T-helper 2 cell treated with Interferon-gamma antibody and Interleukin-4, amounts not matched to agents 5 μg/mL and 100 μg/mL, for 36 hours (primary cell): ENCODE data around the gene BBC3.
"Not testable (repeated sequence)": the region's sequence is repeated elsewhere in the genome, so short reads cannot be mapped to it uniquely, and the experiment has no call there.

Experiments
- DNase-seq: peaks from one replicate; pipeline ENCODE4 v3.0.0; 2021; ENCODE audit warnings: low spot score
- H3K27ac Mint-ChIP-seq: one replicate; pipeline ENCODE4 v1.8.0; 2021; ENCODE audit warnings: mild to moderate bottlenecking, mixed read lengths
- H3K27me3 Mint-ChIP-seq: one replicate; pipeline ENCODE4 v1.8.0; 2021; ENCODE audit warnings: low read depth, mixed read lengths
- H3K36me3 Mint-ChIP-seq: one replicate; pipeline ENCODE4 v1.8.0; 2021; ENCODE audit warnings: low read depth, mixed read lengths
- H3K4me1 Mint-ChIP-seq: one replicate; pipeline ENCODE4 v1.8.0; 2021; ENCODE audit warnings: low read depth, mixed read lengths
- H3K4me3 Mint-ChIP-seq: one replicate; pipeline ENCODE4 v1.8.0; 2022; ENCODE audit warnings: mild to moderate bottlenecking, moderate library complexity, mixed read lengths
- H3K9me3 Mint-ChIP-seq: one replicate; pipeline ENCODE4 v1.8.0; 2021; ENCODE audit warnings: mixed read lengths

The BBC3 gene

DNA sequence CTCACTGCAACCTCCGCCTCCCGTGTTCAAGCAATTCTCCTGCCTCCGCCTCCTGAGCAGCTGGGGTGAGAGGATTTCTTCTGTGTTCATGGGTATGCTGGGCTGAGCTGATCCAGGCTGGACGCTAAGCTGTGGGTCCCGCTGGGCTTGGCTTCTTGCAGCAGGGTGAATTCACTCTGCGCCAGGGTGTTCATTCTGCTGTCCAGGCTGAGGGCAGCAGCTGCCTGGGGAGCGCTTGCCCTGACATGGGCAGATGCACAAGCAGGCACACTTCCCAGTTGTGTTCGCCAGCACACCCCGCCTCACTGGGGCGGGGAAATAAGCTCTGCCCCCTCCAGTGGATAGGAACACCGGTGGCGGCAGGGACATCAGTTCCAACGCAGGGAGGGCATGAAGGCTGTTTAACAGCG, 36.4 kb upstream of the BBC3 start:
- no peak overlapping the region for H3K4me3 Mint-ChIP-seq
- peaks cover 1% of the 10 kb centered on the region for H3K4me1 Mint-ChIP-seq
- H3K27ac Mint-ChIP-seq = no peak overlapping the region
- no peaks in the 10 kb centered on the region for H3K9me3 Mint-ChIP-seq
- peaks cover 21% of the 10 kb centered on the region for H3K36me3 Mint-ChIP-seq
- no peak for DNase-seq
- no peaks in the 10 kb centered on the region for H3K27me3 Mint-ChIP-seq

DNA sequence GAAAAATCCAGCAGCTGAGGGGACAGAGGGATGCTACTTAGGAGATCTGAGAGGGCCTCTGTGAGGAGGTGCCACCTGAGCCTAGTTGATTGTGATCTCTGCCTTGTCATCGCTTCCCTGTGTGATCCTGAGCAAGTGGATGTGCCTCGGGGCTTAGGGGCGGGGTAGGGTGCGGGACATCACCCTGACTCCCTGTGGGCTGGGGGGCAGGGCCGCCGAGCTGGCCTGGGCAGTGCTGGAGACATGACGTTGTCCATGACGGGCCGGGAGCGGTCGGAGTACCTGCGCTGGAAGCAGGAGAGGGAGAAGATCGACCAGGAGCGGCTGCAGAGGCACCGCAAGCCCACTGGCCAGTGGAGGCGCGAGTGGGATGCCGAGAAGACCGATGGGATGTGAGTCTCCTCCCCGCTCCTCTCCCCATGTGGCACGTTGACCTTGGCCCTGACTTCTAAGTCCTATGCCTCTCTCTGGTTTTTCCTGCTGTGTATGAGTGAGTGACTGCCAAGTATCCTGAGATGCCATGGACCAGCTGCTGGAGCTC, 35.5 kb upstream of the BBC3 start:
- no peaks in the 10 kb centered on the region for H3K27me3 Mint-ChIP-seq
- H3K4me3 Mint-ChIP-seq = no peak overlapping the region
- peaks cover 21% of the 10 kb centered on the region for H3K36me3 Mint-ChIP-seq
- no peak overlapping the region for H3K27ac Mint-ChIP-seq
- DNase-seq = no peak
- no peaks in the 10 kb centered on the region for H3K9me3 Mint-ChIP-seq
- H3K4me1 Mint-ChIP-seq = peaks cover 2% of the 10 kb centered on the region

DNA sequence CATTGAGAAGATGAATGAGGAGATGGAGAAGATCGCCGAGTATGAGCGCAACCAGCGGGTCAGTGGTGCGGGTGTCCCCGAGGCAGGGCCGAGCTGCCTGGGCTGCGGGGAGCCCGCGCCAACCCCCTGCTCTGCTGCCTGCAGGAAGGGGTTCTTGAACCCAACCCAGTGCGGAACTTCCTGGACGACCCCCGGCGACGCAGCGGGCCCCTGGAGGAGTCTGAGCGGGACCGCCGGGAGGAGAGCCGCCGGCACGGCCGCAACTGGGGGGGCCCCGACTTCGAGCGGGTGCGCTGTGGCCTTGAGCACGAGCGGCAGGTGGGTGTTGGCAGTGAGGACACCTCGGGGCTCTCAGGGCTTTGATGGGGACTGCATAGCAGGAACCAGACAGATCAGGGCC, 33.6 kb upstream of the BBC3 start:
- no peak for DNase-seq
- Mint-ChIP-seq H3K27me3 (no peaks in the 10 kb centered on the region), H3K4me1 (peaks cover 4% of the 10 kb centered on the region), H3K4me3 (no peak overlapping the region), H3K36me3 (peaks cover 26% of the 10 kb centered on the region), H3K27ac (no peak overlapping the region), H3K9me3 (no peaks in the 10 kb centered on the region)

DNA sequence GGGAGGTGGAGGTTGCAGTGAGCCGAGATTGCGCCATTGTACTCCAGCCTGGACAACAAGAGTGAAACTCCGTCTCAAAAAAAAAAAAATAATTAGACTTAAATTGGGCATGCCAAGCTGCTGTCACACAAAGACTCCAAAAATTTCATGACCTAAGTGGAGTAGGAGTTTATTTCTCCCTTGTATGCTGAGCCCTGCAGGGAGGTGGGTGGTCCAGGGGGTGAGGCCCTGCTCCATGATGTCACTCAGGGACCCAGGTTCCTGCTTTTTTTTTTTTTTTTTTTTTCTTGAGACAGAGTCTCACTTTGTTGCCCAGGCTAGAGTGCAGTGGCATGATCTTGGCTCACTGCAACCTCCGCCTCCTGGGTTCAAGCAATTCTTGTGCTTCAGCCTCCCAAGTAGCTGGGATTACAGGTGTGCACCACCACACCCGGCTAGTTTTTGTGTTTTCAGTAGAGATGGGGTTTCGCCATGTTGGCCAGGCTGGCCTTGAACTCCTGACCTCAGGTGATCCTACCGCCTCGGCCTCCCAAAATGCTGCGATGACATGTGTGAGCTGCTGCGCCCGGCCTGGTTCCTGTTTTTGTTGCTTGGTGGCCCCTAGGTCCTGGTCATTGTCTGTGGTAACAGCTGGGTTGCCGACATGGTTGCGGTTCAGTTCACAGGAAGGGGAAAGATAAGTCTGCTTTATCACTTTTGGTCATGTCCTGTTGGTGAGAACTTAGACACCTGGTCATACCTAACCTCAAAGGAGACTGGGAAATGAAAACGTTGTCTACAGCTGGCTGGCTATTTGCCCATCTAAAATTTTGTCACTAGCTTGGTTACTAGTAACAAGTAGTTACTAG, 31.2 kb upstream of the BBC3 start:
- DNase-seq, H3K9me3 Mint-ChIP-seq, H3K4me3 Mint-ChIP-seq, H3K27me3 Mint-ChIP-seq, H3K27ac Mint-ChIP-seq: not testable (repeated sequence)
- peaks cover 25% of the 10 kb centered on the region for H3K4me1 Mint-ChIP-seq
- peaks cover 44% of the 10 kb centered on the region for H3K36me3 Mint-ChIP-seq

DNA sequence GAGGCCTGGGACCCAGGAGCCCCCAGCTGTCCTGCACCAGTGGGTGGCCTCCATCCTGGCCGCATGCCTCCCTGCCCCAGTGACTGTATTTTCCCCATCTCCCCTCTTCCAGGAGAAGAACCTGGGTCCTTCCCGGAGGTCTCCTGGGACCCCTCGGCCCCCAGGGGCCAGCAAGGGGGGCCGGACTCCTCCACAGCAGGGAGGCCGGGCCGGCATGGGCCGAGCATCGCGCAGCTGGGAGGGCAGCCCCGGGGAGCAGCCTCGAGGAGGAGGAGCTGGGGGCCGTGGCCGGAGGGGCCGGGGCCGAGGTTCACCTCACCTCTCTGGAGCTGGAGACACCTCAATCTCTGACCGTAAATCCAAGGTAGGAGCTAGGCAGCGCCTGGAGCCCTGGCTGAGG, 29.5 kb upstream of the BBC3 start:
- DNase-seq = no peak
- Mint-ChIP-seq H3K4me1 (peaks cover 29% of the 10 kb centered on the region), H3K27me3 (no peaks in the 10 kb centered on the region), H3K27ac (peak overlapping the region; percentile 22), H3K9me3 (no peaks in the 10 kb centered on the region), H3K4me3 (no peak overlapping the region), H3K36me3 (peaks cover 44% of the 10 kb centered on the region)

DNA sequence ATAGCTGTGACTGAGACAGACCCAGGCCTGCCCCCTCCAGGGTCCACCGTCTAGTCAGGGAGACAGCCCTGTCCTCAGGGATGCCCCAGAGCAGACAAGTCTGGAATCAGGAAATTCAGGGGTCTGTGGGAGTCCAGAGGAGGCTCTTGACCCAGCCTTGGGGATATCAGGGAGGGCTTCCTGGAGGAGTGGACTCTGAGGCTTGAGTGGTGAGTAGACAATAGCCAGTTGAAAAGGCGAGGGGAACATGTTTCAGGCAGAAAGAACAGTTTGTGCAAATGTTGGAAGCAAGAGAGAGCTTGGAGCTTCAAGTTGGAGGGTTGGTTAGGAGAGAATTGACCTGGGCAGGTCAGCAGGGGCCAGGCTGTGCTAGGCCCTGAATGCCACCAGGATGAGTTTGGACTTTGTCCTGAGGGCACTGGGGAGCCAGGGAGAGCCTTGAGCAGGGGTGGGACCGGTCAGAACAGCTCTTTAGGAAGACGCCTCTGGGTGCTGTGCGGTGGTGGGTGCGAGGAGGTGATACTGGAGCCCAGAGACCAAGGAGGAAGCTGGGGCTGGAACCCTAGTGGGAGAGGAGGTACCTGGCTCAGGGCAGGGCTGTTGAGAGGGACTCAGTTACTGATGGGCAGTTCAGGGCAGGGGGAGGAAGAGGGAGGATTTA, 28.0 kb upstream of the BBC3 start:
- H3K27me3 Mint-ChIP-seq = no peaks in the 10 kb centered on the region
- peak overlapping the region; percentile 4 for H3K27ac Mint-ChIP-seq
- no peak for DNase-seq
- peaks cover 31% of the 10 kb centered on the region for H3K4me1 Mint-ChIP-seq
- peaks cover 39% of the 10 kb centered on the region for H3K36me3 Mint-ChIP-seq
- peak overlapping the region; percentile 90 for H3K4me3 Mint-ChIP-seq
- H3K9me3 Mint-ChIP-seq = no peaks in the 10 kb centered on the region

DNA sequence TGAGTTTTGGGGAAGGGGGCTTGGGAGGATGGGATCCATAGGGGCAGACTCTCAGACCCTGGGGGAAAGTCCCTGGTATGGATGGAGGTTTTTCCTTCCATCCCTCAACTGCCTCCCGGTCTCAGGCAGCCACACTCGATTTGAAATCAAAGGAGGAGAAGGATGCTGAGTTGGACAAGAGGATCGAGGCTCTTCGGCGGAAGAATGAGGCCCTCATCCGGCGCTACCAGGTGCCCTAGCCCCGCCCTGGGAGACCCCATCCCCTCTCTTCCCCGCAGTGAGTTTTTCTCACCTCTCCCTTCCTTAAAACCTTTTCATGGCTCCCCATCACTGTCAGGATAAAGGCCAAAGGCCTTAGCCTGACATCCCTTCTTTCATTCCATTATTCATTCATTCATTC, 27.4 kb upstream of the BBC3 start:
- Mint-ChIP-seq H3K27ac (no peak overlapping the region), H3K4me1 (peaks cover 32% of the 10 kb centered on the region)

DNA sequence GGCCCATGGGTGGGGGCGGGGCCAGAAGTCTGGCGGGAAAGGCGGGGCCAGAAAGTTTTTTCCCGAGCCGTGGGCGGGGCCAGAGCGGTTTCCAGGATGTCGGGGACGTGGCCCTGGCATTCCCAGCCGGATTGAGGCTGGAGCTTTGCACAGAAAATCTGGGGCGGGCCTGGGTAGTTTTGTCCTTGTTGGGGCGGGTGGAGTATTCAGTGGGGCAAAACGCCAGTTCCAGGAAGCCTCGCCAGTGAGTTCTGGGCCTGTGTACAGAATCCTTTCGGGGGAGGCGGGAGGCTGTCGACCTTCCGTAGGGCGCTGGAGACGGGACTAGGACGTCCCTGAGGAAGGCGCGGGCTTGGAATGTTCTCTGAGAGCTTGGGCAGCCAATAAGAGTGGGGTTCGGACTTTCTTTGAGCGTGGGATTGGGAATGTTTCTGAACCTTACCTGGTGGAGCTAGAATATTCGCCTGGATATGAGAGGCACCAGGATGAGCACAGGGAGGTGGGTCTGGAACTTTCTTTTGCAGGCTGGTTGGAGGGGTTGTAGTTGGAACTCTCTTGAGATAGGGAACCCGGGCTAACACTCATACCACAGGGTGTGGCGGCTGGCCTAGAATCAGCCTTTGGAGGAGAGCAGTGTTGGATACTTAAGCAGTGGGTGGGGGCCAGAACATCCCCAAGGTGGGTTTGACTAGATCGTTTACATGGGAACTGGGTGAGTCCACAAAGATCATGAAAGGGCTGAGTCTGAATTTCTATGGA, 26.6 kb upstream of the BBC3 start:
- peak overlapping the region; percentile 90 for H3K4me3 Mint-ChIP-seq
- H3K9me3 Mint-ChIP-seq = no peaks in the 10 kb centered on the region
- no peak for DNase-seq
- no peaks in the 10 kb centered on the region for H3K27me3 Mint-ChIP-seq
- H3K4me1 Mint-ChIP-seq = peaks cover 32% of the 10 kb centered on the region
- H3K27ac Mint-ChIP-seq = peak overlapping the region; percentile 92
- peaks cover 39% of the 10 kb centered on the region for H3K36me3 Mint-ChIP-seq

More for the DNA sequence above, 27.4 kb upstream of the BBC3 start:
- H3K4me3 Mint-ChIP-seq = peak overlapping the region; percentile 90
- no peak for DNase-seq
- no peaks in the 10 kb centered on the region for H3K27me3 Mint-ChIP-seq
- no peaks in the 10 kb centered on the region for H3K9me3 Mint-ChIP-seq
- peaks cover 39% of the 10 kb centered on the region for H3K36me3 Mint-ChIP-seq

DNA sequence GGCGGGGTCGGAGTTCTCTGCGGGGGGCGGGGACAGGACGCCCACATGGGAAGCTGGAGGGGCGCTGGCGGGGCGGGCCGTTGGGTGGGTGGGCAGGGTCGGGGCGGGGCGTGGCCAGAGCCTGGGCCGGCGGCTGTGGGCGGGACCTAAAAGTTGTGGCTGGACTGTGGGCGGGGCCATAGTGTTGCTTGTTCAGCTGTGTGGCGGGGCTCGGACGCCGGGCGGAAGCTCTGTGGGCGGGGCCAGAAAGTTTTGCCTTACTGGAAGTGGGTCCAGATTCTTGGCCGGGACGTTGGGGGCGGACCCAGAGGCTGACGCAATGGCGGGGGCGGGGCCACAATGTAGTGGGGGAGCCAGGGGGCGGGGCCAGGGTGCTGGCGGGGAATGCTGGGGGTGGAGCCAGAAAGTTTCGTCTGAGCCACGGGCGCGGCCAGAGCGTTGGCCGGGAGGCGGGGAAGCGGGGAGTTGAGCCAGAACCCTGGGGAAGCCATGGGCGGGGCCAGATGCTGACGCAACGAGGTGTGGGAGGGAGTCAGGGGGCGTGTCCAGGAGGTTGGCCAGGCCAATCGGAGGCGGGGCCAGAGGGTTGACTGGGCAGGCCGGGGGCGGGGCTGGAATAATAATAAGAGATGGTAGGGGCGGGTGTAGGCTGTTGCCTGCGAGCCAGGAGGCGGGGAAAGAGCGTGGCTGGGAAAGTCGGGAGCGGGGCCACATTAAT, 25.9 kb upstream of the BBC3 start:
- Mint-ChIP-seq H3K4me3 (peak overlapping the region; percentile 90), H3K4me1 (peaks cover 30% of the 10 kb centered on the region)

DNA sequence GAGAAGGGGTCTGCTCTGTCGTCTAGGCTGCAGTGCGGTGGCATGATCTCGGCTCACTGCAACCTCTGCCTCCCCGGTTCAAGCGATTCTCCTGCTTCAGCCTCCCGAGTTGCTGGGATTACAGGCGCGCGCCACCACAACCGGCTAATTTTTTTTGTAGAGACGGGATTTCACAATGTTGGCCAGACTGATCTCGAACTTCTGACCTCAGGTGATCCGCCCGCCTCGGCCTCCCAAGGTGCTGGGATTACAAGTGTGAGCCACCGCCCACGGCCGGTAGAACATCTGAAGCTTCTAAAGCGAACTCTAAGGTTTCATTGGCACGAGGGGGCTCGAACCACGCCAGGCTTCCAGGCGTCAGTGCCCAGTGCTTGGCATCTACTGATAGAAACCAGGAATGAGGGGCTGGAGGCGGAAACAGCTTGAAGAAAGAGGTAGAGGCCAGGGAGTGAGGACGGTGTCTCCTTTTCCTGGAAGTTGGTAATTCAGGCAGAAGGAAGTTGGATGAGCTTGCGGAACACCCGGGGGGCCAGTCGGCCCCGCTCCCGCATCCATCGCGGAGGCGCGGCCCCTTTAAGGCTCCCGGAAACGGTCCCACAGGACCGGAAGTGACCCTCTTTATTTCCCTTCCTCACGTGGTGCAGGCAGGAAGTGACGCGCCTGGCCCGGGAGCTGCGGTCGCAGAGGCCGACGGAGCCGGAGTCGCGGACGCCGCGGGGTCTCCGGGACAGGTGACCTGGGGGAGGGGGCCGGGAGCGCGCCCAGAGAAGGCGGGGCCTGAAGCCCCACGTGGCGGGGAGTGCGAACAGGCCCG, 25.1 kb upstream of the BBC3 start, which contains the start of gene CCDC9:
Gene CCDC9 (plus strand): TSS at position 647 of the 814 bp plus-strand sequence. CDS start 1,876 bp downstream, outside the sequence.
- H3K4me3 Mint-ChIP-seq = peak within 1 kb of the TSS; percentile 90
- no peaks in the 10 kb centered on the region for H3K9me3 Mint-ChIP-seq
- H3K36me3 Mint-ChIP-seq = peaks cover 31% of the 10 kb centered on the region
- H3K27ac Mint-ChIP-seq = peak within 1 kb of the TSS; percentile 92
- peaks cover 30% of the 10 kb centered on the region for H3K4me1 Mint-ChIP-seq
- H3K27me3 Mint-ChIP-seq = no peaks in the 10 kb centered on the region
- peak; percentile 96 for DNase-seq

More for the DNA sequence above, 25.9 kb upstream of the BBC3 start:
- peak; percentile 100 for DNase-seq
- Mint-ChIP-seq H3K27me3 (no peaks in the 10 kb centered on the region), H3K9me3 (no peaks in the 10 kb centered on the region), H3K36me3 (peaks cover 35% of the 10 kb centered on the region), H3K27ac (peak overlapping the region; percentile 92)

DNA sequence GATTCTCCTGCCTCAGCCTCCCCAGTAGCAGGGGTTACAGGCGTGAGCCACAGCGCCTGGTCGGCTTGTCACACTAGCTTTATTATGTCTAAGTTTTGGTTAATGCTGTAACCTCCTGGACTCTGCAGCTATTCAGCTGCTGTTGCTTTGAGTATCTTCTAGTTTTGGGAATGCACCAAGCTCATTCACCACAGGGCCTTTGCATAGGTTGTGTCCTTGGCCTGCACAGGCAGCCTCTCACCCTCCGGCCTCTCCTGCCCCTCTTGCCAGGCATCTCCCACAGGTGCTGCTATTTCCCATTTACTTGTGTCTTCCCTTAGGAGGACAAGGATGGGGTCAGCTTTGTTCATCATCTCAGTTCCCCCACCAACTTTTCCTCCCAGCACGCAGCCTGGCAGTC, 23.0 kb upstream of the BBC3 start:
- H3K27me3 Mint-ChIP-seq = no peaks in the 10 kb centered on the region
- H3K36me3 Mint-ChIP-seq = peaks cover 14% of the 10 kb centered on the region
- no peaks in the 10 kb centered on the region for H3K9me3 Mint-ChIP-seq
- H3K4me1 Mint-ChIP-seq = peaks cover 21% of the 10 kb centered on the region
- no peak overlapping the region for H3K27ac Mint-ChIP-seq
- H3K4me3 Mint-ChIP-seq = no peak overlapping the region
- no peak for DNase-seq

DNA sequence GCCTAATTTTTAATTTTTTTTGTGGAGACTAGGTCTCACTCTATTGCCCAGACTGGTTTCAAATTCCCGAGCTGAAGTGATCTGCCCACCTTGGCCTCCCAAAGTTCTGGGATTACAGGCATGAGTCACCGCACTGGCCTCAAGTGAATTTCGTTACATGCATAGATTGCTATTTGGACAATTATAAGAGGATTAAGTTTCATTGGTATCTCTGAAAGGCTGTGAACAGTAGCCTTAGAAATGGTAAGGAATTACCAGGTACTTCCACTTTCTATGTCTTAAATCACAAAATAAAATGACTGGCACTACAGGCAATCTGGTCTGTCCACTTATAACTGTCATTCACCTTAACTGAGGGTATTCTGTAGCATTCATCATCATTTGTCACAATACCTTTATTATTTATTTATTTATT, 22.5 kb upstream of the BBC3 start:
- peaks cover 16% of the 10 kb centered on the region for H3K4me1 Mint-ChIP-seq
- H3K4me3 Mint-ChIP-seq = no peak overlapping the region
- no peaks in the 10 kb centered on the region for H3K9me3 Mint-ChIP-seq
- H3K27me3 Mint-ChIP-seq = no peaks in the 10 kb centered on the region
- H3K27ac Mint-ChIP-seq = no peak overlapping the region
- H3K36me3 Mint-ChIP-seq = peaks cover 10% of the 10 kb centered on the region
- no peak for DNase-seq
